ENCODE data around the gene INPP5A.

INPP5A gene

GRCh38 chr10:132708441-132708840, 170.9 kb downstream of the INPP5A start:
- no peak for DNase-seq (ENCODE audit: low read depth)

GRCh38 chr10:132708936-132709335, 171.3 kb downstream of the INPP5A start:
- DNase-seq (ENCODE audit: low read depth) = no peak

- no peak for DNase-seq (ENCODE audit: low read depth)
Observed at GRCh38 chr10:132709471-132709951, 171.9 kb downstream of the INPP5A start.

- DNase-seq (ENCODE audit: low read depth) = no peak
Observed at GRCh38 chr10:132710036-132710686, 172.6 kb downstream of the INPP5A start.

GRCh38 chr10:132710746-132711612, 173.4 kb downstream of the INPP5A start:
- DNase-seq (ENCODE audit: low read depth) = no peak

GRCh38 chr10:132711613-132712121, 174.1 kb downstream of the INPP5A start:
- DNase-seq (ENCODE audit: low read depth) = no peak

- DNase-seq (ENCODE audit: low read depth) = no peak
Observed at GRCh38 chr10:132712291-132712690, 174.7 kb downstream of the INPP5A start.

GRCh38 chr10:132712743-132713142, 175.2 kb downstream of the INPP5A start:
- DNase-seq (ENCODE audit: low read depth) = no peak

- DNase-seq (ENCODE audit: low read depth) = no peak
Observed at GRCh38 chr10:132713421-132714095, 176.0 kb downstream of the INPP5A start.

- no peak for DNase-seq (ENCODE audit: low read depth)
Observed at GRCh38 chr10:132714096-132714985, 176.8 kb downstream of the INPP5A start.

- DNase-seq (ENCODE audit: low read depth) = no peak
Observed at GRCh38 chr10:132714986-132715775, 177.6 kb downstream of the INPP5A start.

GRCh38 chr10:132715776-132716680, 178.4 kb downstream of the INPP5A start:
- no peak for DNase-seq (ENCODE audit: low read depth)

- DNase-seq (ENCODE audit: low read depth) = no peak
Observed at GRCh38 chr10:132716691-132717490, 179.3 kb downstream of the INPP5A start.

GRCh38 chr10:132721725-132722124, 184.1 kb downstream of the INPP5A start:
- peak; percentile 8 for DNase-seq (ENCODE audit: low read depth)

- no peak for DNase-seq (ENCODE audit: low read depth)
Observed at GRCh38 chr10:132722394-132723329, 185.1 kb downstream of the INPP5A start.

- DNase-seq (ENCODE audit: low read depth) = no peak
Observed at GRCh38 chr10:132723330-132723970, 185.9 kb downstream of the INPP5A start.

- DNase-seq (ENCODE audit: low read depth) = peak; percentile 93
Observed at GRCh38 chr10:132724446-132724845, 186.9 kb downstream of the INPP5A start.
